HG02970 (cell line): ENCODE results near the gene FAM241A.
"Not testable (repeated sequence)": the region's sequence is repeated elsewhere in the genome, so short reads cannot be mapped to it uniquely, and the experiment has no call there.

ENCODE experiments used
- ATAC-seq: cut with Tn5 transposase; IDR thresholded peaks from one replicate; pipeline ENCODE4 v1.9.1; 2021; ENCODE audit warnings: mild to moderate bottlenecking, moderate library complexity, moderate number of reproducible peaks; ENCODE audit not compliant: unreplicated experiment, low FRiP score

The FAM241A gene

GRCh38 chr4:112171051-112171763, 26.0 kb downstream of the FAM241A start:
- ATAC-seq, result not testable (repeated sequence)

GRCh38 chr4:112172180-112172579, 26.9 kb downstream of the FAM241A start:
- ATAC-seq, result no peak

GRCh38 chr4:112173593-112174558, 28.6 kb downstream of the FAM241A start:
- no peak for ATAC-seq

GRCh38 chr4:112175840-112176239, 30.6 kb downstream of the FAM241A start:
- no peak for ATAC-seq

GRCh38 chr4:112176596-112176995, 31.3 kb downstream of the FAM241A start:
- ATAC-seq, result no peak

GRCh38 chr4:112178741-112179140, 33.5 kb downstream of the FAM241A start:
- ATAC-seq, result not testable (repeated sequence)

GRCh38 chr4:112181358-112182000, 36.2 kb downstream of the FAM241A start:
- no peak for ATAC-seq

- no peak for ATAC-seq
These were observed 37.4 kb downstream of the FAM241A start for GRCh38 chr4:112182604-112183003.

- no peak for ATAC-seq
These were observed 38.0 kb downstream of the FAM241A start for GRCh38 chr4:112183252-112183651.

GRCh38 chr4:112184438-112184837, 39.2 kb downstream of the FAM241A start:
- ATAC-seq, result no peak

GRCh38 chr4:112185334-112185733, 40.1 kb downstream of the FAM241A start:
- ATAC-seq, result no peak

GRCh38 chr4:112185740-112186670, 40.8 kb downstream of the FAM241A start:
- ATAC-seq, result no peak

GRCh38 chr4:112189754-112190153, 44.5 kb downstream of the FAM241A start:
- no peak for ATAC-seq

GRCh38 chr4:112190684-112191083, 45.4 kb downstream of the FAM241A start:
- ATAC-seq, result no peak

- no peak for ATAC-seq
These were observed 51.2 kb downstream of the FAM241A start for GRCh38 chr4:112196461-112196860.

GRCh38 chr4:112199041-112199440, 53.8 kb downstream of the FAM241A start:
- ATAC-seq, result no peak

GRCh38 chr4:112201915-112202505, 56.8 kb downstream of the FAM241A start:
- ATAC-seq, result no peak

GRCh38 chr4:112203593-112203992, 58.3 kb downstream of the FAM241A start:
- ATAC-seq, result no peak

GRCh38 chr4:112206431-112206830, 61.2 kb downstream of the FAM241A start:
- ATAC-seq, result no peak
